Gastroesophageal sphincter (tissue), 3 donors: ENCODE data around the gene SNTG2.

Experiments
- POLR2A ChIP-seq, 2 donors: fragments of 450-650 bp; IDR thresholded peaks; one replicate each; pipeline ENCODE4 v1.6.1; 2017; ENCODE audit warnings: antibody characterized with exemption in 2 of 2, mild to moderate bottlenecking in 2 of 2, moderate library complexity in 1 of 2
- TF ChIP-seq, protein P1 (sequence below), 4 experiments: fragments of 200-600 bp in 2 of 4; fragments of 450-650 bp in 2 of 4; sonication (generic) in 1 of 4; IDR thresholded peaks; one replicate each; pipeline ENCODE4 v1.5.1; 2017 to 2019; ENCODE audit warnings: antibody characterized with exemption in 4 of 4, mild to moderate bottlenecking in 2 of 4, moderate library complexity in 2 of 4

- TF ChIP-seq POLR2A (IDR thresholded peaks at IDR 0.05) = no peak
- TF ChIP-seq, protein P1, sequence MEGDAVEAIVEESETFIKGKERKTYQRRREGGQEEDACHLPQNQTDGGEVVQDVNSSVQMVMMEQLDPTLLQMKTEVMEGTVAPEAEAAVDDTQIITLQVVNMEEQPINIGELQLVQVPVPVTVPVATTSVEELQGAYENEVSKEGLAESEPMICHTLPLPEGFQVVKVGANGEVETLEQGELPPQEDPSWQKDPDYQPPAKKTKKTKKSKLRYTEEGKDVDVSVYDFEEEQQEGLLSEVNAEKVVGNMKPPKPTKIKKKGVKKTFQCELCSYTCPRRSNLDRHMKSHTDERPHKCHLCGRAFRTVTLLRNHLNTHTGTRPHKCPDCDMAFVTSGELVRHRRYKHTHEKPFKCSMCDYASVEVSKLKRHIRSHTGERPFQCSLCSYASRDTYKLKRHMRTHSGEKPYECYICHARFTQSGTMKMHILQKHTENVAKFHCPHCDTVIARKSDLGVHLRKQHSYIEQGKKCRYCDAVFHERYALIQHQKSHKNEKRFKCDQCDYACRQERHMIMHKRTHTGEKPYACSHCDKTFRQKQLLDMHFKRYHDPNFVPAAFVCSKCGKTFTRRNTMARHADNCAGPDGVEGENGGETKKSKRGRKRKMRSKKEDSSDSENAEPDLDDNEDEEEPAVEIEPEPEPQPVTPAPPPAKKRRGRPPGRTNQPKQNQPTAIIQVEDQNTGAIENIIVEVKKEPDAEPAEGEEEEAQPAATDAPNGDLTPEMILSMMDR (IDR thresholded peaks at IDR 0.05) = no peak
Observed at GRCh38 chr2:1101982-1102590, 151.4 kb downstream of the SNTG2 start.
